Measurements from ENCODE around the gene SLC46A1. TPM values are rescaled to one million over a fixed set of nuclear protein-coding genes. Genes with fewer than 3 reads are reported as not detected.
A peak's percentile ranks its signal among the peaks of the same experiment; 100 is the strongest.

SLC46A1 gene
- total RNA-seq, 2 donors from 2014 or later, result 3.7 to 6.8 TPM

- Histone ChIP-seq H3K27me3 (no peaks in the 10 kb centered on the region), H3K4me1 (peaks cover 0 to 5% of the 10 kb centered on the region in 2 donors), H3K9me3 (no peaks in the 10 kb centered on the region), H3K4me3 (no peak overlapping the region), H3K27ac (no peak overlapping the region), H3K36me3 (no peaks in the 10 kb centered on the region)
- TF ChIP-seq CTCF (IDR thresholded peaks at IDR 0.05), result peak; percentile 49 to 67
- no peak for DNase-seq (ENCODE audit: low spot score)
These were observed 10.8 kb upstream of the SLC46A1 start for GRCh38 chr17:28416703-28417311.

GRCh38 chr17:28415886-28416285 is 9.9 kb upstream of the SLC46A1 start:
- H3K4me3 ChIP-seq, result no peak overlapping the region
- DNase-seq (ENCODE audit: low spot score), result no peak
- no peaks in the 10 kb centered on the region for H3K9me3 ChIP-seq
- H3K27ac ChIP-seq, result no peak overlapping the region
- H3K4me1 ChIP-seq, result peaks cover 0 to 5% of the 10 kb centered on the region in 2 donors
- no peaks in the 10 kb centered on the region for H3K27me3 ChIP-seq
- no peaks in the 10 kb centered on the region for H3K36me3 ChIP-seq
- TF ChIP-seq CTCF (IDR thresholded peaks at IDR 0.05), result no peak

GRCh38 chr17:28413804-28414203 is 7.8 kb upstream of the SLC46A1 start:
- Histone ChIP-seq H3K9me3 (no peaks in the 10 kb centered on the region), H3K36me3 (no peaks in the 10 kb centered on the region), H3K4me3 (no peak overlapping the region), H3K4me1 (peaks cover 0 to 5% of the 10 kb centered on the region in 2 donors), H3K27me3 (no peaks in the 10 kb centered on the region), H3K27ac (no peak overlapping the region)
- TF ChIP-seq CTCF (IDR thresholded peaks at IDR 0.05), result no peak
- DNase-seq (ENCODE audit: low spot score), result no peak

DNA sequence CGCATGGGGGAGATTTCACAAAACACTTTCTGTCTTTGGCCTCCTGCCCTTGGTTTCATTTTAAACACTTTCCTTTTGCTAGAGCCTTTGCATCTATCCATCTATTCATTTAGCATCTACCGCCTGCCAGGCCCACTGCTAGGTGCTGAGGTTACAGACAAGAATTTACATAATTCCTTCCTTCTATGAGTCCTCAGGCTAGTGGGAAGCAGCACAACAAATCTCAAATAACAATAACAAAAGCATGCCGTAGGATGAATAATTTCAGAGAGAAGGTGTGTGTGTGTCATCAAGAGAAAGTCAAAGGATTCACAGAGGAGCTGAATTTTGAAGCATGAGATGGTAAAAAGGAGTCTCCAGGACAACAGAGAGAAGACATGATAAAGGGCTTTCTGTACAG is 6.1 kb upstream of the SLC46A1 start:
- H3K27ac ChIP-seq, result no peak overlapping the region
- H3K4me3 ChIP-seq, result no peak overlapping the region
- no peaks in the 10 kb centered on the region for H3K9me3 ChIP-seq
- no peaks in the 10 kb centered on the region for H3K27me3 ChIP-seq
- DNase-seq (ENCODE audit: low spot score), result no peak
- H3K4me1 ChIP-seq, result peaks cover 0 to 5% of the 10 kb centered on the region in 2 donors
- no peak for TF ChIP-seq CTCF (IDR thresholded peaks at IDR 0.05)
- no peaks in the 10 kb centered on the region for H3K36me3 ChIP-seq

DNA sequence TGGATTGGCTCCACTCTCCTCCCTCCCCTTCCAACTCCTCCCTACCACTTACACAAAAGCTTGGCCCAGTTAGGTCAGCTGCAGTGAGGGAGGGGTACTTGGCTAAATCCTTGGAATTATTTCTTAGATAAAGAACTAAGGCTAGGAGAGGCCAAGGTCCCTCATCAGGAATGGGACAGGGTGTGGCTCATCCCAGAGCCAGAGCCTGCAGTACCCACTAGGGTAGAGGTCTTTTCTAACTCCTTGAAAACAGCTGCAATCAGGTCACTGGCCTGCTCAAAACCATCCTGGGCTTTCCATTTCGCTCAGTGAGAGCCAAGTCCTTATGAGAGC is 1.9 kb upstream of the SLC46A1 start:
- no peak for TF ChIP-seq CTCF (IDR thresholded peaks at IDR 0.05)
- H3K36me3 ChIP-seq, result no peaks in the 10 kb centered on the region
- H3K4me3 ChIP-seq, result no peak overlapping the region
- no peak for DNase-seq (ENCODE audit: low spot score)
- no peaks in the 10 kb centered on the region for H3K9me3 ChIP-seq
- H3K27ac ChIP-seq, result no peak overlapping the region
- no peaks in the 10 kb centered on the region for H3K27me3 ChIP-seq
- peaks cover 0 to 22% of the 10 kb centered on the region in 2 donors for H3K4me1 ChIP-seq
